ENCODE measurements around the gene LRRC7. TPM values are rescaled to one million over a fixed set of nuclear protein-coding genes. Genes with fewer than 3 reads are reported as not detected.
"Not testable (repeated sequence)": the region's sequence is repeated elsewhere in the genome, so short reads cannot be mapped to it uniquely, and the experiment has no call there.

LRRC7 gene
- total RNA-seq, 1 donor from 2014 or later: 0.16 TPM

DNA sequence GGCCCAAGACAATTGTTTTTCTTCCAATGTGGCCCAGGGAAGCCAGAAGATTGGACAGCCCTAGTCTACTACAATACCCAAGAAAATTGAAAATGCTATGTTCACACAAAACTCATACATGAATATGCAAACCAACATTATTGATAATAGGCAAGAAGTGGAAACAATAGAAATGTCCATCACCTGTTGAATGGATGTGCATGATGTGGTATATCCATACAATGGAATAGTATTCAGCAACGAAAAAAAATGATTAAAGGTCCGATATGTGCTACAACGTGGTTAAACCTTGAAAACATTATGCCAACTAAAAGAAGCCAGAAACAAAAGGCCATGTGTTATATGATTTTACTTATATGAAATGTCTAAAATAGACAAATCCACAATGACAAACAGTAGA lies 375.3 kb downstream of the LRRC7 start:
- intact Hi-C loops (cut with micrococcal nuclease): no loop called here

DNA sequence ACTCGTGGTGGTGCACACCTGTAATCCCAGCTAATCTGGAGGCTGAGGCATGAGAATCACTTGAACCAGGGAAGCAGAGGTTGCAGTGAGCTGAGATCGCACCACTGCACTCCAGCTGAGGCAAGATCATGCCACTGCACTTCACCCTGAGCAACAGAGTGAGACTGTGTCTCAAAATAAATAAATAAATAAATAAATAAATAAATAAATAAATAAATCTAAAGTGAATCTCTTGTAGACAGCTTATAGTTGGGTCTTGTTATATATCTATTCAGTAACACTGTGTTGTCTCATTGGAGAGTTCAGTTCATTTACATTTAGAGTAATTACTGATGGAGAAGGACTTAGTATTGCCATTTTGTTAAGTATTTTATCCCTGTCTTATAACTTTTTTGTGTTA lies 379.2 kb downstream of the LRRC7 start:
- intact Hi-C loops (cut with micrococcal nuclease): no loop called here

DNA sequence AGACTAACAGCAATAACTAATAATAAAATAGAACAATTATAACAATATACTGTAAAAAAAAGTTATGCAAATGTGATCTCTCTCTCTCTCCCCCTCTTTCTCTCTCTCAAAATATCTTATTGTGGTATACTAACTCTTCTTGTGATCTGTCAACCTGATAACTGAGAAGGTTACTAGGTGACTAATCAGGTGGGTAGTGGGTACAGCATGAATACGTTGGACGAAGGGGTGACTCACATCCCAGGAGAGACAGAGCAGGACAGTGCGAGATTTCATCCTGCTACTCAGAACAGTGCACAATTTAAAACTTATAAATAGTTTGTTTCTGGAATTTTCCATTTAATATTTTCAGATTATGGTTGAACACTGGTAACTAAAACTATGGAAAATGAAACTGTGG lies 380.1 kb downstream of the LRRC7 start:
- intact Hi-C loops (cut with micrococcal nuclease): no loop called here

DNA sequence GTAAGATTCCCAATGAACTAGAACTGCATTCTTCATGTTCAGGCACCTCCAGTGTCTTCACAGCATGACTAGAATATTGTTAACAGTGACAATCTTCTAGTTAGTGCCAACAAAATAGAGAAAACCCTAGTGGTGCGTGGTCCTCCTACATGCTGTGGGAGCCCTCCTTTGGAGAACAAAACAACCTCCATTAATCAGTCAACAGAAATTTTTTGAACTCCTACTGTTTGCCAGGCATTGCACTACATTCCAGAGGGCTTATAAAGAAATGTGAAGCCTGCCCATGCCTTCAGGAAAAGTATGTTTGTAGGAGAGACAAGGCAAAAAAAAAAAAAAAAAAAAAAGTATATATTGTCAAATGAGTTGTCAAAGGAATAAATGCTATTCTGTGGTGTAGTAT lies 385.0 kb downstream of the LRRC7 start:
- intact Hi-C loops (cut with micrococcal nuclease): no loop called here

DNA sequence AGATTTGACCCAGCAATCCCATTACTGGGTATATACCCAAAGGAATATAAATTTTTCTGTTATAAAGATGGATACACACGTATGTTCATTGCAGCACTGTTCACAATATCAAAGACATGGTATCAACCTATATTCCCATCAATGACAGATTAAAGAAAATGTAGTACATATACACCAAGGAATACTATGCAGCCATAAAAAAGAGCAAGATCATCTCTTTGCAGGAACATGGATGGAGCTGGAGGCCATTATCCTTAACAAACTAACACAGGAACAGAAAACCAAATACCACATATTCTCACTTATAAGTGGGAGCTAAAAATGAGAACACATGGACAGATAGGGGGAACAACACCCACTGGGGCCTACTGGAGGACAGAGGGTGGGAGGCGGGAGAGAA lies 394.7 kb downstream of the LRRC7 start:
- intact Hi-C loops (cut with micrococcal nuclease): not testable (repeated sequence)

DNA sequence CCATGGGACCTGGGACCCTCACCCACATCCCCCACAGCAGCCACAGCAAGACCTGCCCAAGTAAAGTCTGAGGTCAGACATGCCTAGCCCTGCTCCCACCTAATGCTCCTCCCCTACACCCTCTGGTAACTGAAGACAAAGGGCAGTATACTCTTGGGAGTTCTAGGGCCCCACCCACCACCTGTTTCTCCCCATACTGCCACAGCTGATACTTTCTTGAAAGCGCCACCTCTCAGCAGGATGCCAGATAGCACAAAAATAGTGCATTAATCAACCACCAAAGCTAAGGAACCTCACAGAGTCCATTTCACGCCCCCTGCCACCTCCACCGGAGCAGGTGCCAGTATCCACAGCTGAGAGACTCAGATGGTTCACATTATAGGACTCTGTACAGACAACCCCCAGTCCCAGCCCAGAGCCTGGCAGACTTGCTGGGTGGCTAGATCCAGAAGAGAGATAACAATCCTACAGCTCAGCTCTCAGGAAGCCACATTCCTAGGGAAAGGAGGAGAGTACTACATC lies 399.6 kb downstream of the LRRC7 start:
- intact Hi-C loops (cut with micrococcal nuclease): no loop called here

DNA sequence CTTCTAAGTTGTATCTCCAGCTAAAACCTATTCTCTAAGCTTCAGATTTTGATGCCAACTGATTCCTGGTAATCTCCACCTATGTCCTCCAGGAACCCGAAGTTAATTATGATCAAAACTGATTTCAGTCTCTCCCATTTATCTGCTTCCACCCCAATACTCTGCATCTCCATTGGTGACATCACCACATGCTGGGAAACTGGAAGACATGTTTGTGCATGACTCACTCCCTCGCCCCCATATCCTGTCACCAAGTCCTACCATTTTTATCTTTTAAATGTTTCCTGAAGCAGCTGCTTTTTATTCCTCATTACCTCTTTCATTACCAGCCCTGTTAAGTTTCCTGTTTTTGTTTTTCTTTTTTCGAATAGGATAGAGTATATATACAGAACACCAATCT lies 409.2 kb downstream of the LRRC7 start:
- intact Hi-C loops (cut with micrococcal nuclease): no loop called here

DNA sequence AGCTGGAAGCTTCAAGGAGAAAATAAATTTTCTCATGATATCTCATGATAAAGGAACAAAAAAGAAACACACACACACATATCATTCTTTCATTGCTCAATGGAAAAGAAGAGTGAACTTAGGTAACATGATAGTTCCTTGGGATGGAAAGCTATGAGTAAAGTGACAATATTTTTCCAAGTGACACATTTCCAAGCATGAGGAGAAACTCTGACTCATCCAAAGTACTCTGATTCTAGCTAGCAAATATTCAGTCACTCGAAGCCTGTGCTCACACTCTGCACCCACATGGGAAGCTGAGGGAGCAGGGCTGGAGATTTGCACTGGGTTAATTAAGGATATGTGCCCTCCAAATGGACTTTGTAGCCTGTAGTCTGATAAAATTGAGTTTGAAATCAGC lies 415.3 kb downstream of the LRRC7 start:
- intact Hi-C loops (cut with micrococcal nuclease): no loop called here

DNA sequence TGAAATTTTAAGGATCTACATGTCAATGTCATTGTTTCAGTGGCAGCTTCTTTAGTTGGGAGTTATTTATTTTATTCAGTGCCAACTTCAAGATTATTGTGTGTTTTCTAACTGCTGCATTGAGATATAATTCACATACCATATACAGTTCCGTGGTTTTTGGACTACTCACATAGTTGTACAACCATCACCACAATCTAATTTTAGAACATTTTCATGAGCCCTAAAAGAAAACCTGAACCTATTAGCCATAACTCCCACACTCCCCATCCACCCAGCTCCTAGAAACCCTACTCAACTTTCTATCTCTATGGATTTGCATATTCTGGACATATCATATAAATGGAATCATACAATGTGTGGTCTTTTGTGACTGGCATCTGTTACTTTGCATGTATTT lies 417.7 kb downstream of the LRRC7 start:
- intact Hi-C loops (cut with micrococcal nuclease): no loop called here

DNA sequence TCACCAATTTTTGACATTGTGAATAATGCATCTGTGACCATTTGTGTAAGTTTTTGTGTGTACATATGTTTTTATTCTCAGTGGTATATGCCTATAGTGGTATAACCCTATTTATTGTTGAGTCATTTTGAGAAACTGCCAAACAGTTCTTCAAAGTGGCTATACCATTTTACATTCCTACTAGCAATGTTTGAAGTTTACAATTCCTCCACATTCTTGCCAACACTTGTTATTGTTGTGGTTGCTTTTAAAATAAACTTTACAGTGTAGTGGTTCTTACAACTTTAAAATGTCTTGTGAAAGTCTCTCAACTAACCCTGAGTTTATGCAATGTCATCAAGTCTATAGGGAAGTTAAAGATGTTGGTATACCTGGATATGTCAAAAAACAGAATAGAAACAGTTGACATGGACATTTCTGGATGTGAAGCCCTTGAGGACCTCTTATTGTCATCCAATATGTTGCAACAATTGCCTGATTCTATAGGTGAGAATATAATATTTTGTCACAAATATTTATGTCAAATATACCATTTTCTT lies 418.2 kb downstream of the LRRC7 start:
- intact Hi-C loops (cut with micrococcal nuclease): no loop called here

DNA sequence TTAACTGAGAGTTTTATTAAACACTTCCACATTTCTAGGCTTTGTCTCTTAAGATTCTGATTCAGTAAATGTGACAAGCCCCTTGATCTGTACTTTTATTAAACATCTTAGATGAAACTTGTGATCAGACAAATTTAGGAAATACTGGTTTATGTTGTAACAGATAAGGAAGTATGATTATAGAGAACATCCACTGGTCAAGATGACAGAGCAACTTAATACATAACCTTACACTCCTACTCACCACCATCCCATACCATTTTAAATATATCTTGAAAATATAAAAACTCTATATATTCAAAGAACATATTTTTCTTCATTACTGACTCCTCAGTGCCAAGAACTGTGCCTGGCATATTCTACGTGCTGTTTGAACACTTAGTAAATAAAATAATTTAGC lies 420.2 kb downstream of the LRRC7 start:
- intact Hi-C loops (cut with micrococcal nuclease): no loop called here

DNA sequence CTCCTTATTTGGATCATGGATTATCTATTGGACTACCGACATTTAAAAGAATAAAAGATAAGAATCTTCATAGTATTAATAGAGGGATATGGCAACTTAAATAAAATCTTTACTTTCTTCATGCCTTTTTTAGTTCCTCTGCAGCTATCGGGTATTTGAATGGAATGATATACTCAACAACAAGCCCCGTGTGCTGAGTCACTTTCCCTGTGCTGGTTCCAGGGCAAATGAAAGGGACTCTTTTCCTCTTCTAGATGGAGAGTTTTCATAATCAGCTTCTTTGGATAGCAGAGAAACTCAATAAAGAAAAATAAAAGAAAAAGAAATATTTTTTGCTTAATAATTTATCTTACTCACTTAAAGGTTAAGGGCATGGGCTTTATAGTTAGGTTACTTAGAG lies 423.9 kb downstream of the LRRC7 start:
- intact Hi-C loops (cut with micrococcal nuclease): no loop called here

DNA sequence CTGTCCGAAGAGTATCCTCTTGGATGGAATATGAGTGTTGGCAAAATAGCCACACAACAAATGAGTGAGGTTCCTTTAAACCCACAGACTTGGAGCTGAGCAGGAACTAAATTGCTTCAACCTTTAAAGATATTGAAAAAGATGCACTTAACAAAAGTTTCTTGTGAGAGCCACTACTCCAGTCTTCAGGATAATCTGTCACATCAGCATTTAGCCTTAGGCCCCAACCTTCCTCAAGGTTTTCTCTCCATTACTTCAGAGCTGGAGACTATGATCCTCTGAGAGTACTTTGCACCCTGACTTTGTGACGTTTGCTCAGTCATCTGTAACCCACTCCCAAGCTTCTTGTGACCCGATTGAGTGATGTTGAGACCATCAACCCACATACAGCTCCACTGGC lies 424.9 kb downstream of the LRRC7 start:
- intact Hi-C loops (cut with micrococcal nuclease): no loop called here

DNA sequence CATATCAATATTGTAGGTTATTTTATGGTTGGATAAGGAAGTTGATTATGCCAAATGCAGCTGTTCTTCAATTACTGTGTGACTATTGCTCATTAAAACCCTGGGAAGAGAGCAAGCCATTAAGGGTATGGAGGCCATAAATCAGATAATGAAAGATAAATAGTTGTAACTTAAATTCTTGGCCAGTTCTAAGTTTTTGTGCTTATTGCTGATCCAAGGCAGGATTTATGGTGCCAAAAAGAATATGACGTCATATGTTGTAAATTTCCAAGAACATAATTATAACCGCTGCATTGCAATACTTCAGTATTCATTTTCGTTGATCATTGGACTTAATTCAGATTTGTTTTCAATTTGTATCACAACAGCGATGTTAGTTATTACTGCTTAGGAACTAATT lies 426.1 kb downstream of the LRRC7 start:
- intact Hi-C loops (cut with micrococcal nuclease): no loop called here

DNA sequence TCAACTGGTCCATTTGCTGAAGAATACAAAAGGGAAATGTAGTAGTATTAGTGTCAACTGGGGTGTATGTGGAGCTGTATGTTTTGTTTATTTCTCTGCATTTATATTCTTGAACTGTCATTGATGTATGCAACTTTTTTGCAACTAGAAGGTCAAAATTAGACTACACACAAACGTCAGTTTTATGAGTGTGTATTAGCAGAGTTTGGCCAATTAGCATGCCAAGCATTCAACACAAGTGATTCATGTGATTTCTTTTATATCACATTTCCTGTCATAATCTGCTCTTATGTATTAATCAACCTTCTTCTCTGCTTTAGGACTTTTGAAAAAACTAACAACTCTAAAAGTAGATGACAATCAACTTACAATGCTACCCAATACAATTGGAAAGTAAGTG lies 426.5 kb downstream of the LRRC7 start:
- intact Hi-C loops (cut with micrococcal nuclease): no loop called here

DNA sequence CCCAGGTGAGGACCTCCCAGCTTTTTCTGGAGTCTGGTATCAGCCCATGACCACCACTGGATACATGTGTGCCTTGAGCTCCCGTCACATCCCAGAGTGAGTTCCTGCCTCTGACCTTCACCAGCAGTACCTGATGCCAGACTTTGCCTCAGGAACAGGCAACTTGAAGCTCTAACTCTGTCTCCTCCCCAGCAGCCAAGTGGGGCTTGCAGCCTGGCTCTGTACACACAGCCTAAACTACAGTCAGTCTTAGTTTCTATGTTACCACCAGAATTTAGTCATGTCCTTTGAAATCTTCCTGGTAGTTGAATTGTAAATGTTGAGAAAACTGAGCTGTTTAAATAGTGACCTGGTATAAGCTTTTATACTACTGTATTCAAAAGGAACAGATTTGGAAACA lies 431.1 kb downstream of the LRRC7 start:
- intact Hi-C loops (cut with micrococcal nuclease): no loop called here

DNA sequence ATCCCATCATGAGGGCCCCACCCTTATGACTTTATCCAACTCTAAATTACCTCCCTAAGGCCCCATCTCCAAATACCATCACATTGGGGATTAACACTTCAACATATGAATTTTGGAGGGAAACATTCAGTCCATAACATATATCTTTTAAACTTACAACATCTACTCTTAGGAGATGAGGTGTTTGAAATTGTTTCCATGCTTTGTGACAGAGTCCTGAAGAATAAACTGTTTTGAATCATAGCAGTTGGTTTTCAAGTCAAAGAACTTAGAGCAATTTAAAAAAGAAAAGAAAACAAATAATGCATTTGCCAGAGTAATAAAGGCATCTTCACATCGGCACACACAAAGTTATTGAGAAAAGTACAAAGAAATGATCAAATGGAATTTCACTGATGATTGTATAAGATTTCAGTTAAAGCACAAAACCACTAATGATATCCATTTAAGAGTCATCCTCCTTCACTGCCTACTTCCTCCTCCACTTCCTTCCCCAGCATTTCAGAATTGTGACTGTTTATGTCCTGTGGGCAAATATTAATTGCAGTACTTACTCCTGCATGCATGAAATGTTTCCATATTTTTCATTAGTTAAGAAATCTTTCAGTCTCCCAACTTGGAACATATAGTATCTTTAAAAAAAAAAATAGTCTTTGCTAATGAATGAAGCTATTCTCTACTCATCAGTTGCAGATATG lies 435.6 kb downstream of the LRRC7 start:
- intact Hi-C loops (cut with micrococcal nuclease): no loop called here

DNA sequence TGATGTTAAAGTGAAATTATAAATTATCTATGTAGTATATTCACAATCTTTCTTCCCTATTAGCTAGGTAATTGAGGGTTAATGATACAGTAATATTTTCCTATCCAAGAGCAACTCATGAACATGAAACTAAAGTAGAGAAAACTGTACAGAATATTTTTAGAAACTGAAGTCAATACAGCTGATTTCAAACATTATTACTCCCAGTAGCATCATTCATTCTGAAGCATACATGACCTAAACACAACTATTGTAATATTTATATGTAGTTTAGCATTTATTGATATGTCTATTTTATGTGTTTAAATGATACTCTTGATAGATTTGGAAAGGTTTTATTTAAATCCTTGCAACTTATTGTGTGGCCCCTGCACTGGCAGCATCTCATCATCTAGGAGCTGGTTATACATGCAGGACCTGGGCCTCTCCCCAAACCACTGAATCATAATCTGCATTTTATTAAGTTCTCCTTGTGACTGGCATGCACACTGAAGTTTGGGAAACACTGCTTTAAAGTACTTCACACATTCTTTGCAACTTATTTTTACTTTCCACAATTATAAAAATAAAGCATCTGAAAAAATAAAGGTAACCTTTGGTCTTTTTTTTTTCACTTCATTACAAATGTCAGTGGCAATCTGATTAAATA lies 437.8 kb downstream of the LRRC7 start:
- intact Hi-C loops (cut with micrococcal nuclease): no loop called here

DNA sequence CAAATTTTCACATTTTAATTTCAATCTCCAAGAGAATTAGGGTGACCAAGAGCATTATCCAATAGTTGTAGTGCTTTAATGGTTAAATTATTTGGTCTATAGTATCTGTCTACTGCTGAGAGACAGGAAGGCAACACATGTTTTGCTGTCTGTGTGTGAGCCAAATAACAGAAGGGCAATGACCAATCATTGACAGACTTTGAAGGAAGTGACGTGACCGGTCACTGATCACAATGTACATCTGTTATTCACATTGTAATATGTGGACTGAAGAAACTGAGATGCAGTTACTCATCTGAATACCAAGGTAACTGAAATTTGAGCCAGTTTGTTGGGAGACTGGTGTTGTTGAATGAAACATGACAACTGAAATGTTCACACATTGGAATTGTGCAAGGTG lies 440.9 kb downstream of the LRRC7 start:
- intact Hi-C loops (cut with micrococcal nuclease): no loop called here

DNA sequence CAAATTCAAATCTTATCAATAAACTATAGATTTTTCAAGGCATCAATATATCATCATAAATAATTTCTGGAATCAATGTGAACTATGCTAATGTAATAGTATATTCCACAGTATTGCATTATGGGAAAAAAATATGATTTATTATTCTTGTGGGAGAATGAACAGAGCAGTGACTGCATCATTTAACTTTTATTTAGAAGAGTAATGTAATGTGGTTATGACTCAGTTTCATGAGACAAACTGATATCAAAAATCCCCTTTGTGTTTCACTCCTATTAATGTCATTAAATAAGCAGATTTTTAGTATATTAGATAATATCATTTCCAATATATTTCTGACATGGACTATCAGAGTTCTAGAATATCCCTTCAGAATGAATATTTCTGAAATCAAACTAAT lies 450.0 kb downstream of the LRRC7 start:
- intact Hi-C loops (cut with micrococcal nuclease): no loop called here

DNA sequence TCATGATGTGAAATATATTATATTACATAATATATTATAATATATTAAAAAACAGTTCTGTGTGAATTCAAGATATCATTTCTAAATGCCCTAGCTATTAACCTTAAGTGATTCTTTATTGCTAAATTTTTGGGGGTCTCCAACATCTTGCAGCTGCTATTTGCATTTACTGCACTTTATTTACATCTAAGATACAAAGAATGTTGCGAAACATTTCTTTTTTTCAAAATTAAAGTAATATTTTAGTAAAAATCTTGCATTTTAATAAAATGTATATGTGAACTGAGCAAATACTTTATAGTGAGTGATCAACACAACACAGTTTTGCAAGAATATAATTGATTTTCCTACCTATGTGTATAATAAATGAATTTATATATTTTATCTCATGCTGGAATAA lies 456.6 kb downstream of the LRRC7 start:
- intact Hi-C loops (cut with micrococcal nuclease): no loop called here

DNA sequence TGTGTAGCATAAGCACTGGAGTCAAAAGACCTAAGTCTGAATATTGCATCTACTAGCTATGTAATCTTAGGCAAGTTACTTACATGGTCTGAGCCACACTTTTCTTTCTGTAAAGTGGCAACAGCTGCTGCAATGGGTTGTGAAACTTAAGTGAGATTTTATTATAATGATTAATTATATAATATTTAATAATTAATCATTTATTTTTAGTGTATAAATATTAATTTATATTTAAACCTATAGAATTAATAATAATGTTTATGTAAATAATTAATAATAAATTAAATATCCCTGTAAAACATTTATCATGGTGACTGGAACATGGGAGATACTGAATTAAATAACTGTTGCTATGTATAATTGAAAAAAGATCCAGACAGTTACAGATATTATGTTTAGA lies 457.3 kb downstream of the LRRC7 start:
- intact Hi-C loops (cut with micrococcal nuclease): no loop called here

DNA sequence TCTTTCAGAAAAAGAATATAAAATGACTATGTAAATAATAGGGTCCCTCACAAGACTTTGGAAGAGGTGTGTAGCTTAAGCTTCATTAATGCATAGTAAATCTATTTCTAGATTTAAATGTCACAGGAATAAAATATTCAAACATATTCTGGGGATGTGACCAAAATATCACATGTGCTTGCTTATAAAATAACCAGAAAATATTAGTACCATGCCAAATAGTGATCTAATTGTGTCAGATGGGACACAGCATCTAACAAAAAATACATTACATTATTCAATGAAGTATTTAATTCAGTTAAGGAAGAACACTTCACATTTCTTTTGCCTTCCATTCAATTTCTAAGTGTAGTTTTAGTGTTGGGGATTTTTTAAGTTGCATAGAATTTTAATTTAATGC lies 458.1 kb downstream of the LRRC7 start:
- intact Hi-C loops (cut with micrococcal nuclease): no loop called here
